GM03348 (cell line): Measurements from ENCODE around the gene SIVA1.

Experiments used
- DNase-seq: peaks from one replicate; pipeline ENCODE4 v3.0.0; 2012; ENCODE audit warnings: low spot score

Gene SIVA1

DNA sequence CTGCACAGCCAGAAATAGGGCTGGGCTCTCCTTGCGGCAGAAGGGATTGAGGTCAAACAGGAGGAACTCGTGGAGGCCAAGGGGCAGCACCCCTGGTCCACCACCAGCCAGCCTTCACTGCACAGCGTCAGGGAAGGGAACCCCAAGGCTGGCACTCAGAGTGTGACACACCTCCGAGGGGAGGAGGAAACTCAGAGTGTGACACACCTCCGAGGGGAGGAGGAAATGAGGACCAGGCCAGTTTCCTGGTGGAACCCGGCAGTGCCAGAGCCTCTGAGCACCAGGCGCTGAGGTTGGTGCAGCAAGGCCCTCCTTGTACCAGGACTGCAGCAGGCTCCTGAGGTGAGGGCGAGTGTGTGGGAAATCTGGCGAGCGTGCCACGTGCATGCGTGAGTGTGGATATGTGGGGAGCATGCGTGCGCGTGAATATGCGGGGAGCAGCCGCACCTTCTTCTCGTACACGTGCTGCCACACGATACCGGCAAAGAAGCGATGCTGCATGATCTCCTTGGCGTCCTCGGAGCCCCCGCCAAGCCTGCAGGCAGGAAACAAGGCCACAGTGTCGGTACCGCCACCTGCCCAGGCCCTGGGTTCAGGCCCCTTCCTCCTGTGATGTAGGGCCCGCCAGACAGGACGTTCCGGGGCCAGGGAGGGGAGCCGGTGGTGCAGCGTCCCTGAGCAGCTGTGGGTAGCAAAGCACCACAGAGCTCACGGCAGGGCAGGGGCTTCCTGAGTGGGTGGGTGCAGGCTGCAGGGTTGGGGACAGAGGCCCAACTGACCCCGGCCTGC is 19.2 kb downstream of the SIVA1 start:
- DNase-seq: no peak

DNA sequence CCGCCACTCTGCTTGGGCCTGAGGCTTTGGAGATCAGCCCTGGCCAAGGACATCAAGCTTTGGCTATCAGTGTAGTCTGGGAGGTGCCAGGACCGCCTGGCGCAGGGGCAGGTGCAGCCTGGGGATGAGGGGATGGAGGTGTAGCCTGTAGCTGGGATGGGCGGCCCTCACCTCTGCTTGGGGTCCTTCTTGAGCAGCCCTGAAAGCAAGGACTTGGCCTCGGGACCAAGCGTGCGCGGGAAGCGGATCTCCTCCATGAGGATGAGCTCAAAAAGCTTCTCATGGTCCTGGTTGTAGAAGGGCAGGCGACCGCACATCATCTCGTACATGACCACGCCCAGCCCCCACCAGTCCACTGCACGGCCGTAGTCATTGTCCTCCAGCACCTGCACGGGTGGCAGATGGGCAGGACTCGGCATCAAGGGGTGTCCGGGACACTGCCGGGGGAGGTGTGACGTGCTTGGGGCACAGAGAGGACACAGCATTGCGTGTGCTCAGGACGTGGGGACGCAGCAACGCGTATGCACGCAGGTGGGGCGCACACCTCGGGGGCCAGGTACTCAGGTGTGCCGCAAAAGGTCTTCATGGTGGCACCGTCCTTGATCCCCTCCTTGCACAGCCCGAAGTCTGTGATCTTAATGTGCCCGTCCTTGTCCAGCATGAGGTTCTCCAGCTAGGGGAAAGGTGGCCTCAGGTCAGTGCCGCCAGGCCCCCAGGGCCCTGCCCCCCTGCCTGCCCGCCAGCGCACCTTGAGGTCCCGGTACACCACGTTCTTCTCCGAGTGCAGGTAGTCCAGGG is 20.0 kb downstream of the SIVA1 start:
- no peak for DNase-seq

DNA sequence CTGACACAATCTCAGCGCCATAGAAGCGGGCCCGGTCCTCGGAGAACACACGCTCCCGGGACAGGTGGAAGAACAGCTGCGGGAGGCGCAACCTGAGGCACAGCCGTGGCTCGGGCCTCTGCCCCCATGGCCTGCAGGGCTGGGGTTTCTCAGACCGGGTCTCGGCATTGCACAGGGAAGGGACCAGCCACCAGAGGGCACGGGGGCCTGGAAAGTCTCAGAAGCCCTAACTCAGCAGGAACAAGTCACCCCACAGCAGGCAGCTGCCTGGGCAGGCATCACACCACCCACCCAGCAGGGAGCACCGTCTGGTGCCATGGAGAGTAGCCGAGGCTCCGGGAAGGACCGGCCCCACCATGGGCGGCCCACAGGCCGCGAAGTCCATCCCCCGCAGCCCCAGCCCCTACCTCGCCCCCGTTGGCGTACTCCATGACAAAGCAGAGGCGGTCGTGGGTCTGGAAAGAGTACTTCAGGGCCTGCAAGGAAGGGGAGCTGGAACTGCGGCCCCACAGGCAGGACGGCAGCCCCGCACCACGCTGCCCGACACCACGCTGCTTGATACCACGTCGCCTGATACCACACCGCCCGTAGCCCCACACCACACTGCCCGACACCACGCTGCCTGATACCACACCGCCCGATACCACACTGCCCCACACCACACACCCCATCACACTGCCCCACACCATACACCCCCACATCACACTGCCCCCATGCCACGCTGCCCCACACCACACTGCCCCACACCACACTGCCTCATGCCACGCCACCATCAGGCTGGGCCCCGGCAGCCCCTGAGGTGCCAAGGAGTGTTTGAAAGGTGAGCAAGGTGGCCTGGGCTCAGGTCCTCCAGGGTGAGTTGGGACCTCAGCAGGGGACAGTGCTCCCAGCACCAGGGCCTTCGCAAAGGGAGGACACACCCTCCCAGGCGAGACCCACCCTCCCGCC is 20.8 kb downstream of the SIVA1 start:
- DNase-seq: no peak

DNA sequence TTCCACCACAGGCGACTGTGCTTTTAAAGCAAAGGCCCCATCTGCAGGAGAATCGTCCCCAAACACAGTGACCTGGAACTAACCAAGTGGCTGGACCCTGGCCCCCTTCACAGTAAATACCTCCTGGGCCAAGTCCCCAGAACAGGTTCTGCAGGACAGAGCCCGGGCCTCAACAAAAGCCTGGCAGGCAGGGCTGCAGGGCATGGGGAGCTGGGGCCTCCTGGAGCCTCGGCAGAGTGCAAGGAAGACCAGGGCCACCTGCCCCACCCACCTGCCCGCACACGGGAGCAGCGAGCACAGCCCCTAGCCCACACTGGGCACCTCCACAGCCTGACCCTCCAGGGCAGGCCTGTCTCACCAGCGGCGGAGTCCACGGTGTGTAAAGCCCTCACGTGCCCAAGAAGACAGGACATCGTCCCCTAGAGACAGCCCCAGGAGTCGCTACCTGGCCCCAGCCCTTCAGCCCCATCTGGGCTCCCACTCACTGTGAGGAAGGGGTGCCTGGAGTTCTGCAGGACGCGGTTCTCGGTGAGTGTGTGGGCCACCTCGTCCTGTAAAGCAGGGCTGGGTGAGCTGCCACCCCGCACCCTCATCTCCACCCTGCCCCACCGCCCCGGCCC is 21.6 kb downstream of the SIVA1 start:
- no peak for DNase-seq

DNA sequence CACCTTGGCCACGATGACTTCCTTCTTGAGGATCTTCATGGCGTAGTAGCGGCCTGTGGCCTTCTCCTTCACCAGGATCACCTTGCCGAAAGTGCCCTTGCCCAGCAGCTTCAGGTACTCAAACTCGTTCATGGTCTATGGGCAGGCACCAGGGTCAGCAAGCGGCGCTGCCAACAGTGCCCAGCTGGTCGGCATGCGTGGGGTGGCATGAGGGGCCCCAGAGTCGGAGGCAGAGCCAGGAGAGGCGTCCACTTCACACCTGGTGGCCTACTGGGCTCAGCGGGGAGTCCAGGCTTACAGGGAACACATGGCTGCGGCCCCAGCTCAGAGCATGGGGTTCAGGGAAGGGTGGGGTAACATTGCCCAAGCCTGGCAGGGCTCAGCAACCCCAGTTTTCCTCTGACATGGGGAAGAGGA is 22.1 kb downstream of the SIVA1 start:
- DNase-seq: no peak

DNA sequence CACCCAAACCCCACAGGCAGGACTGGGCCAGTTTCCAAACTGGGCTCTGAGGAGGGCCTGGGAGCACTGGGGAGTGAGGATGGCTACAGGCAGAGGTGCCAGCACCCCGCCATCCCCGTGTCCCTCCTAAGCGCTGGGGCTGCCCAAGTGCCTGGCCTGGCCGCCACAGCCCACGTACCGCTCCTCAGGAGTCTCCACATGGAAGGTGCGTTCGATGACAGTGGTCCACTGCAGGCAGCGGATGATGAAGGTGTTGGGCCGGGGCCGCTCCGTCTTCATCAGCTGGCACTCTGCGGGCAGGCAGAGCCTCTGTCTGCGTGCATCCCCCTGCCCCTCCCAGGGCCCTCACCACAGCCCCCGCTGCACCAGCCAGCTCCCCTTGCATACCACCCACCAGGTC is 23.5 kb downstream of the SIVA1 start:
- no peak for DNase-seq

DNA sequence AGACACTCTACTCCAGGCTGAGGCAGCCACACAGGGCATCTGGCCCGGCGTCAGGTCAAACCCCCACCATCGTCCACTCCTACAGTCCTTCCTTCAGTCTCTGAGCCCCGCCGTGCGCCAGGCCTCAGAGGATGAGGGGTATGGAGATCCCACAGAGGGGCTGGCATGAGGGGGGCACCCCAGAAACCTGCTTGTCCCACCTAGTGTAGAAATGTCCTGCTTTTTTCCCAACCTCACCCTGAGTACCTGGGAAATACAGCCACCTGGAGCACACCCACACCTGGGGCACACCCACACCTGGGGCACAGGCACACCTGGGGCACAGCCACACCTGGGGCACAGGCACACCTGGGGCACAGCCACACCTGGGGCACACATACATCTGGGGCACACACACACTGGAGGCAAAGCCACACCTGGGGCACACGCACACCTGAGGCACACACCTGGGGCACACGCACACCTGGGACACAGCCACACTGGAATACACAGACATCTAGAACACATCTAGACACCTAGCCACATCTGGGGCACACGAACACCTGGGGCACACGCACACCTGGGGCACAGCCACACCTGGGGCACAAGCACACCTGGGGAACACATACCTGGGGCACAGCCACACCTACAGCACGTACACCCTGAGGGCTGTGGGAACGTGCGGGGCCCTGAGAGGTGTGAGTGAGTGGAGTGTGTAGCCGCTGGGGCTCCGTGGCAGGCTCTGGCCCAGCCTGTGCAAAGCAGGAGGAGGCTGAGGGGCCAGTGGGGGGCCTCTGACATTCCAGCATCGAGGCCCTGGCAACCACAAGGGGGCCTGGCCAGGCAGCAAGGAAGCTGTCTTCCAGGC is 24.2 kb downstream of the SIVA1 start:
- DNase-seq: no peak

DNA sequence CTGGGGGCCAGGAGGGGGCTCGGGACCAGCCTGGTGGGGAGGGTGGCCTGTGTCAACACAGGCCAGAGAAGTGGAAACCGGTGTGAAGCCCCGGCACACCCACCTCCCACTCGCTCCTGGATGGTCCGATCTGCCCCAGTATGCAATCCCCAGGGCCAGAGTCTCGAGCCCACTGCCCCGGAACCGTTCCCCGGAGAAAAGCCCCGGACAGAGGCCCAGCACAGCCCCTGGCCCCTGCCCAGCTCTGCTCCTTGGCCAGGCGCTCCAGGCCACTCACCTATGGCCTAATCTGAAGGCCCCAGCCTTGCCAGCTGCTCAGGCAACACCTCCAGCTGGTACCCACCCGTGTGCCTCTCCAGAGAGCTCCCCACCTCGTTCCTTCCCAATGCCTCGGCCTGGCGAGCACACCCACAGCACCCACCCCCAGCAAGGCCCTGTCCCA is 24.9 kb downstream of the SIVA1 start:
- DNase-seq: no peak

DNA sequence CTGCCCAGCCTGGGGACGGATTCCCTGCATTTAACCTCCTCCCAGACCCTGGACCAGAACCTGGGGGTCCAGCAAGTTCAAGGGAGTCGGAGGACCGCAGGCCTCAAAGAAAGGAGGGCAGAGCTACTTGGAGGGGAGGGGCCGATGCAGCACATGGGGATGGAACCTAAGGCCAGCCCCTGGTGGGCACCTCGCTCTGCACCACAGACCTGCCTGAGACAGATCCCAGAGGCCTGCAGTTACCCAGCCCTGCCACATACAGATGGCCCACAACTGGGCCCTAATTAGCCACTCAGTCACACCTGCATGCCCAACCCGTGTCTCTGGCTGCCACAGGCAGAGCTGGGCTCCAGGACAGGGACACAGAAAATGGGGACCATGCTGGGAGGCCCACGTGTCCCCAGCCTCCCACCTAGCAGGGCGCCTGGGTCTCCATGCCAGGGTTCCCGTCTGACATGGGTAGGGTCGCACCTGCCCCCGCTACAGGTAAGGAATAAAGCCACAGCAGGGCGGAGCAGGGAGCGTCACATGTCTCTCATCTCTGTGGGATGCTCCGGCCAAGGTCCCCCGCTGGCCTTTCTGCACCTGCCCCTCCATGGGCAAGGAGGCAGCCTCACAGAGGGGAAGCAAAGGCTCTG is 25.9 kb downstream of the SIVA1 start:
- DNase-seq: no peak

DNA sequence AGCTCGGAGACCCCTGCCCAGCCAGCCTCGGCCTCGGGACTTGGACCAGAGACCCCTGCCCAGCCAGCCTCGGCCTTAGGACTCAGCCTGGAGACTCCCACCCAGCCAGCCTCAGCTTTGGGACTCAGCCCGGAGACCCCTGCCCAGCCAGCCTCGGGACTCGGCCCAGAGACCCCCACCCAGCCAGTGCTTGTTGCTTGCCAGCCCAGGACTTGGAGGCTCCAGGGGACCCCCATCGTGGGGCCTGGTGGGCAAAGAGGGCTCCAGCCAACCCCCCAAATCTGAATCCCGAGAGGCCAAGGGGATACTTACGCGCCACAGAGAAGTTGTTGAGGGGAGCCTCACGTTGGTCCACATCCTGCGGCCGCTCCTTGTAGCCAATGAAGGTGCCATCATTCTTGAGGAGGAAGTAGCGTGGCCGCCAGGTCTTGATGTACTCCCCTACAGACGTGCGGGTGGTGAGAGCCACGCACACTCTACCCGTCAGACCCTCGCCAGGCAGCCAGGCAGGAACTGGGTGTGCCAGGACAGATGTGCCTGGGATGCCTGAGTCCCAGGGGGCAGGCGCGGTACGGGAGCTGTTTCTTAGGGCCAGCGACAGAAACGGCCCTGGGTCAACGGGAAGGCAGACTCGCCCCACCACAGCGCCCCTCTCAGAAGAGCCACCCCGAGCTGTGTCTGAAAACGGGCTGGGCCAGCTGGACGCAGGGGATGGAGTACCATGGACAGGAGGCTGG is 27.0 kb downstream of the SIVA1 start:
- no peak for DNase-seq

DNA sequence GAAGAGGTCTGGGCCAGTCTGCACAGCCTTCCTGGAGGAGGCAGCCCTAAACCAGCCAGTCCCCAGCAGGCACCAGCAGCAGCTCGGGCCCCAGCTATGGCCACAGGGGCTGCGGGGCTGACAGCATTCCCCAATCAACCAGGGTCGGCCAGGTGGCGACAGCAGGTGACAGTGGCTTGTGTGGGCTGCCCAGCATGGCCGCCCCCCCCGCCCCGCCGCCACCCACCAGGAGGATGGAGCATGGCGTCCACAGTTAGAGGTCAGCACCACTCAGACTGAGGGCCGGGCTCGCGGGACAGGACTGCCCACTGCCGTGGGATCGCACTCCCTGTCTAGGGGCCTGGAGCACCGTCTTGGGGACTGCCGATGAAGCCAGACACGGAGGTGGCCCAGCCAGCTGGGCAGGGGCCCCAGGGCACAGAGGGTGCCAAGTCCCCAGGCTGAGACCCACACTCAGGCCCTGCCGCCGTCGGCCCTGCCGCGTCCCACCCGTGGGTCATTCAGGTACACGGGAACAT is 27.6 kb downstream of the SIVA1 start:
- DNase-seq: no peak

DNA sequence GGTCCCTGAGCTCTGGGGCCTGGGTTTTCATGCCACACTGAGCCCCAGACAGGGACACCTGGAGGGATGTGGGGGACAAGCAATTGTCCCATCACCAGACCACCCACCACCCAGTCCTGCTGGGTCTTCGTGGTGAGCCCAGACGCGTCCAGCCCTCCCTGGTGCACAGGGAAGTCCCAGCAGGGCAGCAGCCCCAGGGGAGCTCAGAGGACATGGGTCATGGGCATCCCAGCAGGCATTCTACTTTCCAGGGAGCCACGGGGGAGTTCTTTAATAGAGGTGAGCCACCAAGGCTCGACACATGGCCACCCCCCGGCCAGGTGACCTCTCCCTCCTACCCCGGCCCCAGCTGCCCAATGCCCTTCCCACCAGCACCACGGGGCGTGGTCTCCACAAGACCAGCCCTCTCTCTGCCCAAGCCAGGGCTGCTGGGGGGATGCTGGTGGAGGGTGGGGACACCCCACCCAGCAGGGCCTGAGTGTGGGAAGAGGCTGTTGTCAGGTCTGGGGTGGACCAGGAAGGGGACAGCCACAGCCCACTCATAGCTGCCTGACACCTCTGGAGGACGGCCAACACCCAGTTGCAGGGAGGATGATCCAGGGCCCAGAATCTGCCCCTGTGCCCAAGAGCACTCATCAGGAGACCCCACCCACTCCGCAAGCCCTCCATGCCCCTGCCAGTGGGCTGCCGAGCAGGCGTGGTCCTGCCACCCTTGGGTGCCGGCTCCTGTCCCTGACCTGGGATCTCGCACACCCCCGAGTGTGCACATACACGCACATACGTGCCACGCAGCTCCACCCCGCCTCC is 28.5 kb downstream of the SIVA1 start:
- no peak for DNase-seq

DNA sequence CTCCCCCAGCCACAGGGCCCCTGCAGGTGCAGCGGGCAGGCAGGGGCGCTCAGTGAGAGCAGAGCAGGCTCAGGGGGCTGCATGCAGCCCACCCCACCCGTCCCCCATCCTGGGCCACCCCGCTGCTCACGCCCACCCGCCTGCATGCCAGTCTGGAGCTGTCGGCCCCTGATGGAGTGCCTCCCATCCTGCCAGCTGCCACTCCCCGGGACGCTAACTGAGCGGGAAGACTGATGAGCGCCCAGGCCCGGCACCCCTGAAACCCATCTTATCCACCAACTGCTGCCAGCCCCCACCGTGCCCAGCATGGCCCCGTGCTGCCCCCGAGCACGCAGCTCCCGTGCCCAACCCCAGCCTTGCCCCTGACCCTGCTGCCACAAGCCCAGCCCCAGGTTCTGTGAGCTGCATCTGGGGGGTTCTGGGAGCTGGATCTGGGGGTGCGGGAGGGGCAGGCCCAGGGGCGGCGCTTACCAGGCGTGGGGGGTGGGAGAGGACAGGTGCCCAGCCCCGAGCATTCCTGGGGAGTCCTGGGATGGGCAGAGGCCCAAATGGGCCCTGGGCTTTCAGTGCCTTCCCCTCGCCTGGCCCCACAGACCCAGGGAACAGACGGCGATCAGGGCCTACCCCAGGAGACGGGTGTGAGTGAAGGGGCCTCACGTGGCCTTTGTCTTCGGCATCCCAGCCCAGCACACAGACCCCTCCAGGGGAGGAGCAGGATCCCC is 29.3 kb downstream of the SIVA1 start:
- DNase-seq: no peak

DNA sequence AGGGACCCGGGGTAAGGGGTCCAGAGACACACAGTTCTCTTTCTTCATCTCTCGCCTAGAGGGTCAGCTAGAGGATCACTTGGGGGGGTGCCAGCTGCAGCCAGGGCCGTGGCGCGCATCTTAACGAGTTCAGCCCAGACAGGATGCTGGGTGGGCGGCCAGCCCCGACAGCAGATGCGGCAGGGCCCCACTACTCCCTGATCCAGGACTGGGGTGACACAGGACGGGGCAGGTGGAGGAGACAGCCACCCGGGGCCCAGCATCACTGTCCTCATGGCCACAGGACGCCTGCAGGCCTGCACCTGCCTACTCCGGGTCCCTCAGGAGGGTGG is 29.8 kb downstream of the SIVA1 start:
- DNase-seq: no peak

DNA sequence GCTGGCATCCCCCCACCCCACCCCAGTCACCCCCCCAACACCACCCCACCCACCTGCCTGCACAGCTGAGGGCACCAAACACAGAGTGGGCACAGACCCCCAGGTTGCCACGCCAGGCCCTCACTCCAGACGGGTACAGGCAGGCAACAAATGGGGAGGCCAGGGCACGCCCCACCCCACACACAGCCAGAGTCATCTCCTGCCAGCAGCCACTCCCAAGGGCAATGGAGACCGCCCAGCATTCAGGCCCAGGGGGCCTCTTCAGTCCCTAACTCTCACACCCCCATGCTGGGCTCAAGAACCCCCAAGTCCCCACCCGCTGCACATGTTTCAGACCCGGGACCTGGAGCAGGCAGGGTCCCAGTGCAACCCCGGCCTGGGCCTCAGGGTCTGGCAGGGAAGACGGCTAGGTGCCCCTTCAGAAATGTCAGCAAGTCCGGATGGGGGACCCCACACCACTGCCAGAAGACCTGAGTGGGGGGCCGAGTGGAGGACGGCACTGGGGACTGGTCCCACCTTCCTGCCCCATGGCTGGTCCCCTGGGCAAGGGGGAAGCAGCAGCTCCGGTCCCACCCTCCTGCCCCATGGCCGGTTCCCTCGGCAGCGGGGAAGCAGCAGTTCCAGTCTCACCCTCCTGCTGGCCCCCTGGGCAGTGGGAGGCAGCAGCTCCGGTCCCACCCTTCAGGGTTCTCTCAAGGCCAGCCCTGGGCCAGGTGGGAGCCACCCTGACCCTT is 30.7 kb downstream of the SIVA1 start:
- no peak for DNase-seq

DNA sequence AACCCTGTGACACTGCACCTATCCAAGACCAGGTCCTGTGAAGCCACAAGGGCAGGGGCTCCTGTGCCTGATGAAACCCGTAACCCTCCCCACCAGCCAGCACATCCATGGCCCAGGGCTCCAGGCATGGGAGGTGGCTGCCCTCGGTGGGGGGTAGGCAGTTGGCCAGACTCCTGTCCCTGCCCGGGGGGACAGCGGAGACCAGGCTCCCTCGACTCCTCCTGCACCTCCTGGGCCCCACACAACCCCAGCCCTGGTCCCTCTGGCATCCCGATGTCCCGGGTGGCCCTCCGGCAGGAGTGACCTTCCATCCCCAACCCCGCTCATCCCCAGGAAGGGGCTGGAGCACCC is 31.2 kb downstream of the SIVA1 start:
- DNase-seq: no peak
